Nephron (organoid): Measurements from ENCODE around the gene CERCAM.
A peak's percentile ranks its signal among the peaks of the same experiment; 100 is the strongest.

Source experiments
- H3K27ac Mint-ChIP-seq, 3 experiments: 2 replicates each; pipeline ENCODE4 v1.8.0; 2020; ENCODE audit warnings: mixed read lengths in 3 of 3, mild to moderate bottlenecking in 2 of 3, moderate library complexity in 1 of 3
- H3K27me3 Mint-ChIP-seq: 2 replicates; pipeline ENCODE4 v1.8.0; 2021; ENCODE audit warnings: low read depth, mild to moderate bottlenecking, moderate library complexity, mixed read lengths
- H3K36me3 Mint-ChIP-seq: 2 replicates; pipeline ENCODE4 v1.8.0; 2020; ENCODE audit warnings: low read depth, mixed read lengths
- H3K4me1 Mint-ChIP-seq: 2 replicates; pipeline ENCODE4 v1.8.0; 2020; ENCODE audit warnings: mixed read lengths
- H3K4me3 Mint-ChIP-seq, 3 experiments: 2 replicates each; pipeline ENCODE4 v1.8.0; 2020; ENCODE audit warnings: mild to moderate bottlenecking in 3 of 3, mixed read lengths in 3 of 3, moderate library complexity in 2 of 3
- H3K9me3 Mint-ChIP-seq: 2 replicates; pipeline ENCODE4 v1.8.0; 2020; ENCODE audit warnings: mixed read lengths
- TF ChIP-seq, protein P1 (sequence below), 3 experiments: fragments of 200-600 bp; sonication (generic); IDR thresholded peaks; one replicate each; pipeline ENCODE4 v1.5.0; 2021; ENCODE audit warnings: antibody characterized with exemption in 3 of 3; ENCODE audit not compliant: unreplicated experiment in 3 of 3

The CERCAM gene

DNA sequence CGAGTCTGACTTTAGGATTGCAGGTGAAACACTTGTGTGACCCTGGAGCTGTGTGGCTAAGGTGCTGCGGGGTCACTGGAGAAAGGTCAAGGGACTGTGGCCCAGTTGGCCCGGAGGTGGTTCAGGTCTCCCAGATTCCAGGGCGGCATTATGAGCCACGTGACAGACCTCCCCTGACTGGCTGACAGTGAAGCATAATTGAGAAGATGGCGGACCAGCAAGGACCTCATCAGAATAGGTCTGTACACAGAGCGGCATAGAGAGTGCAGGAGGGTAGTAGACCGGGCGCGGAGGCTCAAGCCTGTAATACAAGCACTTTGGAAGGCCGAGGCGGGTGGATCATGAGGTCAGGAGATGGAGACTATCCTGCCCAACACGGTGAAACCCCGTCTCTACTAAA, 34.3 kb downstream of the CERCAM start:
- no peaks in the 10 kb centered on the region for H3K27me3 Mint-ChIP-seq
- H3K27ac Mint-ChIP-seq = peak overlapping the region in 2 of 3 experiments; percentile 56 to 77
- TF ChIP-seq, protein P1, sequence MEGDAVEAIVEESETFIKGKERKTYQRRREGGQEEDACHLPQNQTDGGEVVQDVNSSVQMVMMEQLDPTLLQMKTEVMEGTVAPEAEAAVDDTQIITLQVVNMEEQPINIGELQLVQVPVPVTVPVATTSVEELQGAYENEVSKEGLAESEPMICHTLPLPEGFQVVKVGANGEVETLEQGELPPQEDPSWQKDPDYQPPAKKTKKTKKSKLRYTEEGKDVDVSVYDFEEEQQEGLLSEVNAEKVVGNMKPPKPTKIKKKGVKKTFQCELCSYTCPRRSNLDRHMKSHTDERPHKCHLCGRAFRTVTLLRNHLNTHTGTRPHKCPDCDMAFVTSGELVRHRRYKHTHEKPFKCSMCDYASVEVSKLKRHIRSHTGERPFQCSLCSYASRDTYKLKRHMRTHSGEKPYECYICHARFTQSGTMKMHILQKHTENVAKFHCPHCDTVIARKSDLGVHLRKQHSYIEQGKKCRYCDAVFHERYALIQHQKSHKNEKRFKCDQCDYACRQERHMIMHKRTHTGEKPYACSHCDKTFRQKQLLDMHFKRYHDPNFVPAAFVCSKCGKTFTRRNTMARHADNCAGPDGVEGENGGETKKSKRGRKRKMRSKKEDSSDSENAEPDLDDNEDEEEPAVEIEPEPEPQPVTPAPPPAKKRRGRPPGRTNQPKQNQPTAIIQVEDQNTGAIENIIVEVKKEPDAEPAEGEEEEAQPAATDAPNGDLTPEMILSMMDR (IDR thresholded peaks at IDR 0.05; ENCODE audit: unreplicated experiment in 3 of 3) = no peak
- peaks cover 9% of the 10 kb centered on the region for H3K36me3 Mint-ChIP-seq
- H3K4me3 Mint-ChIP-seq = peak overlapping the region; percentile 93 to 94 (median 94)
- H3K4me1 Mint-ChIP-seq = no peaks in the 10 kb centered on the region
- no peaks in the 10 kb centered on the region for H3K9me3 Mint-ChIP-seq

DNA sequence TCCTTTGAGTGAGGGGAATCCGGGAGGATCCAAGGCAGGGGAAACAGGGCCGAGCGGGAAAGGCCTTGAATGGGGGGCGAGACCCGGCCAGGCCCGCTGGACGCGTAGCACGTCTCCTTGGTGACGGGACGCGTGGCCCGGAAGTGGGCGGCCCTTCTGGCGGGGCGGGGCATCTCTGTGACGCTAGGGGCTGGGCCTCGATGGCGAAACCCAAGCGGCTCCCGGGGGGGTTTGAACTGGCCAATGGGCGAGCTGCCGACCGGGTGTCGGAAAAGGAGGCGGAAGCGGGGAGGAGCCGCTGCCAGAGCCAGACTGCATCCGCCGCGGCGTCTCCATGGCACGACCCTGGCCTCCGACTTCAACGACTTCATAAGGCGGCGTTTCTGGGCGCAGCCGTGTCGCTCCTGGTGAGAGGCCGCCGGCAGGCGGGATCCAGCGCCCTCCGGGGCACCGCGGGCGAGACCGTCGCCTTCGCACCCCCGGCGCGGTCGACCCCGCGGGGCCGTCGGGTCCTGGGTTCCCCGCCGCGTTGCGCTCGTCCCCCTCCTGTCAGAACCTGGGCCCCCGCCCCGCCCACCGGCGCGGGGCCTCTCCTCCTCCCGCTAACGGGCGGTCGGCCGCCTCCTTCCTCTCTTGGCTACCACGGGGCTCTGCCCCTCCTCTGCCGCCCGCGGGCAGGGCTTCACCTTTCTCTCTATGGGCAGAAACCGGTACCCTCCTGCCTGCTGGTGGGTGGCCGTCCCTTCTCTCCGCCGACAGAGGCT, 35.4 kb downstream of the CERCAM start, which contains the start of gene ODF2:
ODF2 (plus strand) TSS at position 158 of the 764 bp plus-strand sequence; CDS start at position 244, 86 bp downstream.
- peaks cover 19% of the 10 kb centered on the region for H3K36me3 Mint-ChIP-seq
- peak within 1 kb of the TSS; percentile 94 to 96 (median 95) for H3K4me3 Mint-ChIP-seq
- peak within 1 kb of the TSS; percentile 83 to 94 (median 89) for H3K27ac Mint-ChIP-seq
- no peaks in the 10 kb centered on the region for H3K4me1 Mint-ChIP-seq
- H3K27me3 Mint-ChIP-seq = no peaks in the 10 kb centered on the region
- TF ChIP-seq, protein P1 (IDR thresholded peaks at IDR 0.05; ENCODE audit: unreplicated experiment in 3 of 3) = no peak
- no peaks in the 10 kb centered on the region for H3K9me3 Mint-ChIP-seq

GRCh38 chr9:128456613-128457061, 36.0 kb downstream of the CERCAM start:
- H3K4me3 Mint-ChIP-seq = peak overlapping the region; percentile 94 to 96 (median 95)
- no peaks in the 10 kb centered on the region for H3K4me1 Mint-ChIP-seq
- TF ChIP-seq, protein P1 (IDR thresholded peaks at IDR 0.05; ENCODE audit: unreplicated experiment in 3 of 3) = no peak
- H3K27me3 Mint-ChIP-seq = no peaks in the 10 kb centered on the region
- no peaks in the 10 kb centered on the region for H3K9me3 Mint-ChIP-seq
- peak overlapping the region in 2 of 3 experiments; percentile 79 to 80 for H3K27ac Mint-ChIP-seq
- H3K36me3 Mint-ChIP-seq = peaks cover 25% of the 10 kb centered on the region

DNA sequence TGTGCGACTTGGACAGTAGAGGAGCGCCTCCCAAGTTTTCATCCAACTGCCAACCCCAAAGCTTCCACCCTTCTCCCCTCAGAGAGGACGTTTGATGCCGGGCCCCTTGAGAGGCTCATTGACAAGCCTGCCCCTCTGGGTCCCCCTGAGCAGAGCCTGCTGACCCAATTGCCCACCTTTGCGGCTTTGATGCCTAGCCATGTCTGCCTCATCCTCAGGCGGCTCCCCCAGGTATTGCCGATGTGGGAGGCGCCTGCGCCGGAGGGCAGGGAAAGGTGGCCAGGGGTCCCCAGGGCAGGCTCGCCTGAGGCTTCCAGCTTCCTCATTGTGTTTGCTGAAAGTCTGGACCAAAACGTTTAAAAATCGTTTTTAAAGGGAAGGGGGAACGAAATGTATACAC, 36.5 kb downstream of the CERCAM start:
- no peaks in the 10 kb centered on the region for H3K4me1 Mint-ChIP-seq
- TF ChIP-seq, protein P1 (IDR thresholded peaks at IDR 0.05; ENCODE audit: unreplicated experiment in 3 of 3) = no peak
- peaks cover 31% of the 10 kb centered on the region for H3K36me3 Mint-ChIP-seq
- H3K4me3 Mint-ChIP-seq = peak overlapping the region; percentile 94 to 96 (median 95)
- H3K27me3 Mint-ChIP-seq = no peaks in the 10 kb centered on the region
- no peaks in the 10 kb centered on the region for H3K9me3 Mint-ChIP-seq
- no peak overlapping the region for H3K27ac Mint-ChIP-seq

- Mint-ChIP-seq H3K4me1 (no peaks in the 10 kb centered on the region), H3K27ac (no peak overlapping the region), H3K9me3 (no peaks in the 10 kb centered on the region), H3K4me3 (peak overlapping the region; percentile 36 to 73 (median 66)), H3K27me3 (no peaks in the 10 kb centered on the region), H3K36me3 (peaks cover 43% of the 10 kb centered on the region)
- TF ChIP-seq, protein P1 (IDR thresholded peaks at IDR 0.05; ENCODE audit: unreplicated experiment in 3 of 3) = no peak
Observed at GRCh38 chr9:128459011-128459410, 38.4 kb downstream of the CERCAM start.
